ENCODE data around the gene TRAPPC3.
A peak's percentile ranks its signal among the peaks of the same experiment; 100 is the strongest.

The TRAPPC3 gene

DNA sequence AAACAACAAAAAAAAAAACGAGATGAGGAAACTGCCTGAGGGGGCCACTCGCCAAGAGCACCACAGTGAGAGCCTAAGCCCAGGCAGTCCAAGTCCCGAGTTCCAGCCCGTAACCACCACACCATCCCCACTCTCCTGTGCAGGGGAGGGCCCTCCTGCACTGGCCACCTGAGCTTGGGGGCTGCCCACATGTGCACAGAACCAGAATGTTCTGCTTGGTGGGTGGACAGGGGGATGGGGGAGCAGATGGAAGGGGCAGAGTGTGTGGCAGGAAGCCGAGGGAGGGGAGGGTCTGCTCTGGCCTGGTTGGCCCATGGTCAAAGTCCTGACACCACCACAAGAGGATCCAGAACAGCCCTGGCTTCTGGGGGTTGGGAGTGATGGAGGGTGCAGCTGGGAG lies 43.0 kb downstream of the TRAPPC3 start:
- H4K20me1 ChIP-seq (ENCODE audit: insufficient read depth): no peaks in the 10 kb centered on the region
- no peak overlapping the region for H2AFZ ChIP-seq (ENCODE audit: low read depth)
- no peak overlapping the region for H3K27ac ChIP-seq
- H3K4me1 ChIP-seq (ENCODE audit: low read depth, poor library complexity, severe bottlenecking): no peaks in the 10 kb centered on the region
- no peak overlapping the region for H3K4me2 ChIP-seq
- no peak overlapping the region for H3K4me3 ChIP-seq (IDR thresholded peaks at IDR 0.05; ENCODE audit: insufficient read depth, low read depth, low read length)
- H3K27me3 ChIP-seq (ENCODE audit: insufficient read depth, low read depth): no peaks in the 10 kb centered on the region
- no peak overlapping the region for H3K9ac ChIP-seq
- H3K79me2 ChIP-seq (ENCODE audit: insufficient read depth, low read depth): no peaks in the 10 kb centered on the region
- TF ChIP-seq CTCF (conservative IDR thresholded peaks at IDR 0.05; ENCODE audit: low read depth, low read length): no peak
- H3K36me3 ChIP-seq (ENCODE audit: insufficient read depth): no peaks in the 10 kb centered on the region

GRCh38 chr1:36101546-36101945 lies 47.7 kb downstream of the TRAPPC3 start:
- H3K27ac ChIP-seq: no peak overlapping the region
- H3K27me3 ChIP-seq (ENCODE audit: insufficient read depth, low read depth): no peaks in the 10 kb centered on the region
- H3K4me1 ChIP-seq (ENCODE audit: low read depth, poor library complexity, severe bottlenecking): no peaks in the 10 kb centered on the region
- no peaks in the 10 kb centered on the region for H3K79me2 ChIP-seq (ENCODE audit: insufficient read depth, low read depth)
- H3K4me3 ChIP-seq (IDR thresholded peaks at IDR 0.05; ENCODE audit: insufficient read depth, low read depth, low read length): no peak overlapping the region
- no peak overlapping the region for H2AFZ ChIP-seq (ENCODE audit: low read depth)
- no peak overlapping the region for H3K4me2 ChIP-seq
- H4K20me1 ChIP-seq (ENCODE audit: insufficient read depth): no peaks in the 10 kb centered on the region
- H3K36me3 ChIP-seq (ENCODE audit: insufficient read depth): no peaks in the 10 kb centered on the region
- TF ChIP-seq CTCF (conservative IDR thresholded peaks at IDR 0.05; ENCODE audit: low read depth, low read length): no peak
- no peak overlapping the region for H3K9ac ChIP-seq

- H3K79me2 ChIP-seq (ENCODE audit: insufficient read depth, low read depth): no peaks in the 10 kb centered on the region
- H4K20me1 ChIP-seq (ENCODE audit: insufficient read depth): no peaks in the 10 kb centered on the region
- H3K4me2 ChIP-seq: no peak overlapping the region
- H3K27me3 ChIP-seq (ENCODE audit: insufficient read depth, low read depth): no peaks in the 10 kb centered on the region
- no peak overlapping the region for H3K4me3 ChIP-seq (IDR thresholded peaks at IDR 0.05; ENCODE audit: insufficient read depth, low read depth, low read length)
- no peaks in the 10 kb centered on the region for H3K36me3 ChIP-seq (ENCODE audit: insufficient read depth)
- peak overlapping the region; percentile 41; the same call in 1 of the 2 replicates for H2AFZ ChIP-seq (ENCODE audit: low read depth)
- H3K9ac ChIP-seq: no peak overlapping the region
- no peaks in the 10 kb centered on the region for H3K4me1 ChIP-seq (ENCODE audit: low read depth, poor library complexity, severe bottlenecking)
- TF ChIP-seq CTCF (conservative IDR thresholded peaks at IDR 0.05; ENCODE audit: low read depth, low read length): no peak
- H3K27ac ChIP-seq: no peak overlapping the region
Observed at GRCh38 chr1:36100376-36100775, 48.9 kb downstream of the TRAPPC3 start.

DNA sequence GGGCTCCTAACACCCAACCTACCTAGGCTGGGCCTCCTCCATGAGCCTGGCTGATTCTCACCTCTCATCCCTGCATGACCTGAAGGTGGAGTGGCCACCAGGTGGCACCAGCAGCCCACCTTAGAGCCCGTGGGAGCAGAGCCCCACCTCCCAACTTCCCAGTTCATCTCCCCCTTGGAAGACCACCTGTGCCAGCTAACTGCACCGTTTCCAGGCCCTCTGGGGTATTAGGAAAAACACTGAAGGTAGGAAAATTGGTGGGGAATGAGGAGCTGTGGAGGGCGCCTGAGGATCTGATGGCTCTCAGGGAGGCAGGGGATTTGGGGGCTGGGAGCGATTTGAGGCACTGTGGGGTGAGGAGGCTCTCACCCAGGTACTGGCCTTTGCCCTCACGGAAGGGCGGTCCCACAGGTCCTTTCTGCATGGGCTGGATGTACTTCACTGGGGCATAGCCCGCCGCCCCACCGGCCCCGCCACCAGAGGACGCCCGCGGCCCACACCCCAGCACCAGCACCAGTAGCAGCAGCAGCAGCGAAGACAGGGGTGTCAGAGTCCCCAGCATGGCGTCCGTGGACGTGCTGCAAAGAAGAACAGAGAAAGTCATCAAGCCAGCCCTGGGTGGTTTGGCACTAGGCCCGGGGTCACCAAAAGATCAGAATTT lies 49.5 kb downstream of the TRAPPC3 start:
- H3K4me3 ChIP-seq (IDR thresholded peaks at IDR 0.05; ENCODE audit: insufficient read depth, low read depth, low read length): no peak overlapping the region
- no peaks in the 10 kb centered on the region for H3K36me3 ChIP-seq (ENCODE audit: insufficient read depth)
- H3K79me2 ChIP-seq (ENCODE audit: insufficient read depth, low read depth): no peaks in the 10 kb centered on the region
- peak overlapping the region; percentile 5; the same call in 1 of the 2 replicates for H3K4me2 ChIP-seq
- H3K27me3 ChIP-seq (ENCODE audit: insufficient read depth, low read depth): no peaks in the 10 kb centered on the region
- peak; percentile 94 for TF ChIP-seq CTCF (conservative IDR thresholded peaks at IDR 0.05; ENCODE audit: low read depth, low read length)
- no peak overlapping the region for H3K27ac ChIP-seq
- H3K9ac ChIP-seq: no peak overlapping the region
- peak overlapping the region; percentile 55; the same call in 1 of the 2 replicates for H2AFZ ChIP-seq (ENCODE audit: low read depth)
- no peaks in the 10 kb centered on the region for H3K4me1 ChIP-seq (ENCODE audit: low read depth, poor library complexity, severe bottlenecking)
- H4K20me1 ChIP-seq (ENCODE audit: insufficient read depth): no peaks in the 10 kb centered on the region

All from KMS-11 (cell line).